RPMI7951 (cell line): ENCODE data around the gene BORCS6. TPM values are rescaled to one million over a fixed set of nuclear protein-coding genes. Genes with fewer than 3 reads are reported as not detected.

Experiments
- DNase-seq: peaks from one replicate; pipeline ENCODE4 v3.0.0-alpha.2; 2012; ENCODE audit warnings: low read depth
- total RNA-seq: library from RNA; depleted of rRNA; stranded (reverse); fragments of >200 nt; shearing (Covaris generic); gene quantifications from 2 replicates; pipeline ENCODE4 v1.2.3, GENCODE V29; 2014; rRNA removed

Gene BORCS6
- total RNA-seq, 1 experiment from 2014 or later: 3.0 TPM

GRCh38 chr17:8142887-8143580 lies 46.9 kb downstream of the BORCS6 start:
- DNase-seq: no peak

DNA sequence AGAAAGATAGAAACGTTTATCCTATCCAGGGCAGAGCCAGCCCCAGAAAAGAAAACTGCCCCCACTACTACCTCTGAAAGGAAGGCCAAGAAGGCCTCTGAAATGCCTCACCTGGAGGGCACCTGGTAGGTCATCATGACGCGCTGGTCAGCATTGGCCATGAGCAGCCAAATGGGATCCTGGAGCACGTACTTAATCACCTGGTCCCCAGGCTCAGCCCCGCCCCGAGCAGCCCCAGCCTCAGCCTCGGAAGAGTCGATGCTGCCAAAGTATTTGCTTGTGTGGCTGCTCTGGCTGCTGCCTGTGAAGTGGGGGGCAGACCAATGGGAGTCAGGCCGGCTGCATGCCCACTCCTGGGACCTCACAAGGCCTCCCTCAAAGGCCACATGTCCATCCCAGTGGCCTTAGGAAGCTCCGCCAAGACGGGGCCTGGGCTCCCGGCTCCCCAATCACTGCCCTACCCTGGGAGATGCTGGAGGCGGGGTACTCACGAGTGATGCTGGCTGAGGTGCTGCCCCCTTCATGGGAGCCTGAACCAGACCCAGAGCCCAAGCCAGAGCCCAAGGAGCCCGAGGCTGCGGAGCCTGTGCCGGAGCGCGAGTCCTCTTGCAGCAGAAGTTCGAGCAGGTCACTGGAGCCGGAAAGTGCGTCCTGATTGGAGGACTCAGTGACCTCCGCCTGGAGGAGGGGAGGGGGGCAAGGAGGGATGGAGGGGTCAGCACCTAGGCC lies 47.7 kb downstream of the BORCS6 start:
- DNase-seq: no peak

DNA sequence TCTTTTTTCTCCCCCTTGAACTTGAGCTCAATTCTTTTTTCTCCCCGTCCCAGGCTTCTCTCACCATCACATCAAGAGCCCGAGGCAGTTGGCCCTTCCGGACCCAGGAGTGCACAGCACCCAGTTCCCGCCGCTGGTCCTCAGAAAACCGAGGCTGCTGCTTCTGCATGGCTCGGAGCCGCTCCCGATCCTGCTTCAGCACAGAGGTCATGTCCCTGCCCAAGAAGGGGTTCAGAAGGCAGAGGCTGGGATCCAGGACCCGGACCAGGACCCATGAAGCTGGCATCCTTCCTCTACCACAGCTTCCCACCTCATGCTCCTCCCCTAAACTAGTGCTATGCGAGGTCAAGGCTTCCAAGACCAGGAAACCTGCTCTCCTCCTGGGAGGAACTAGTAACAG lies 48.2 kb downstream of the BORCS6 start:
- DNase-seq: no peak

GRCh38 chr17:8141045-8141444 lies 48.9 kb downstream of the BORCS6 start:
- no peak for DNase-seq

- DNase-seq: no peak
Measured at GRCh38 chr17:8140065-8141029, 49.6 kb downstream of the BORCS6 start.

DNA sequence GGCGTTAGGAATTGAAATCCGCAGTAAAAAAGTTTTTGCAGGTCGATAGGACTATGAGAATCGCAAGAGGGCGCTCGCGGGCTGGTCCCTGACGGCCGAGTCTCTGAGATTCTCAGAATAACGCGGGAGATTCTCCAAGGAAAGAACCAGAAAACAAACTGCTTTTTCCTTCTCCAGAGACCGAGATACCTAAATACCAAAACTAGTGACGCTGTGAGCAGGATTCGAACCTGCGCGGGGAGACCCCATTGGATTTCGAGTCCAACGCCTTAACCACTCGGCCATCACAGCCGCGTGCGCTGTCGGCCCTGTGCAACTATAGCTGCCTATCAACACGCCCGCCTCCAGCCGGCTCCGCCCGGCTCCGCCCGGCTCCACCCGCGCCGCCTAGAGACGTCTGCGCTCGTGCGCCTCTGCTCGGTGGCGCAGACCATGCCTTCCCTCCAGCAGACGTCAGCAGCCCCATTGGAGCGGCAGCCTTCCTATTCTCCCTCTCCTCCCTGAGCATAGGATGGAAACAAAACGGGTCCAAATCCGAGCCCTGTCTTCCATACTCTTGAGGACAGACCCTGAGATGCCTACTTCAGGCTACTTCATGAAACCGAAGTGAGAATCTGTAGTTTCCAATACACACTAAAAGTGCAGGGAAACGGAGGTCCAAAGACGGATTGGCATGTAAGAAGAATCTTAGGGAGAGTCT lies 51.2 kb downstream of the BORCS6 start:
- DNase-seq: peak; percentile 95

DNA sequence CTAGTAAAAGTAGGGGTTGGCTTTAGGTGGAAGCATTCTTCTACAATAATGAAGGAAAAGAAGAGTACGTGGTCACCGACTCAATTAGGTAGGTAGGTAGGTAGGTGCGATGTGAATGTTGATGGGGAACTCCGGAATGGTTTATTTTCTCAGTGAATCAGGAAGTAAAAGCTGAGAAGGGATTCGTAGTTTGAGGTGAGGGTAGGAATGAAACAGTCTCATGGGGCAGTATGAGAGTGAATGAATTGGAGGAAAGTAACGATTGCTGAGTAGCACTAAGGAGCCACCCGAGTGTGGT lies 51.7 kb downstream of the BORCS6 start:
- no peak for DNase-seq

Other genes with a start within 250 kb of the BORCS6 start
- gene GUCY2D, start 187.6 kb downstream of the BORCS6 start, total RNA-seq: not detected in 2 replicates
- not detected in 2 replicates for gene ALOX15B, start 151.1 kb downstream of the BORCS6 start, total RNA-seq
- not detected in 2 replicates for gene ALOX12B, start 102.5 kb downstream of the BORCS6 start, total RNA-seq
- gene ALOXE3, start 71.7 kb downstream of the BORCS6 start, total RNA-seq: 0.12 TPM in 1 of 2 replicates, not detected in the other
- gene HES7, start 66.1 kb downstream of the BORCS6 start, total RNA-seq: 0.48 TPM in 1 of 2 replicates, not detected in the other
- gene PER1, start 37.8 kb downstream of the BORCS6 start, total RNA-seq: 3.0 and 8.2 TPM in 2 replicates
- 2.0 and 2.1 TPM in 2 replicates for gene VAMP2, start 27.2 kb downstream of the BORCS6 start, total RNA-seq
- gene TMEM107, start 13.8 kb downstream of the BORCS6 start, total RNA-seq: 53.3 and 64.7 TPM in 2 replicates
- gene AURKB, start 20.4 kb upstream of the BORCS6 start, total RNA-seq: 94.7 and 97.8 TPM in 2 replicates
- 3.4 and 3.7 TPM in 2 replicates for gene CTC1, start 57.9 kb upstream of the BORCS6 start, total RNA-seq
- gene PFAS, start 59.1 kb upstream of the BORCS6 start, total RNA-seq: 10.5 and 16.8 TPM in 2 replicates
- gene RANGRF, start 98.5 kb upstream of the BORCS6 start, total RNA-seq: 10.7 and 14.9 TPM in 2 replicates
- gene SLC25A35, start 105.2 kb upstream of the BORCS6 start, total RNA-seq: 0.98 and 1.2 TPM in 2 replicates
- not detected in 2 replicates for gene ARHGEF15, start 120.1 kb upstream of the BORCS6 start, total RNA-seq
- gene ODF4, start 149.7 kb upstream of the BORCS6 start, total RNA-seq: not detected in 2 replicates
- gene RPL26, start 193.0 kb upstream of the BORCS6 start, total RNA-seq: 2,664 and 2,696 TPM in 2 replicates
- not detected in 2 replicates for gene RNF222, start 207.6 kb upstream of the BORCS6 start, total RNA-seq
- gene NDEL1, start 245.7 kb upstream of the BORCS6 start, total RNA-seq: 23.6 and 26.4 TPM in 2 replicates